ENCODE results near the gene PDIA5. TPM values are rescaled to one million over a fixed set of nuclear protein-coding genes. Genes with fewer than 3 reads are reported as not detected.

PDIA5 gene
- total RNA-seq, 2 donors from 2014 or later, result 57.5 to 68.3 TPM

GRCh38 chr3:123122057-123122456, 55.2 kb downstream of the PDIA5 start:
- Mint-ChIP-seq H3K4me3 (no peak overlapping the region), H3K27ac (no peak overlapping the region), H3K36me3 (ENCODE audit: low read depth) (peaks cover 79% of the 10 kb centered on the region), H3K27me3 (ENCODE audit: insufficient read depth) (no peaks in the 10 kb centered on the region), H3K4me1 (no peaks in the 10 kb centered on the region), H3K9me3 (no peaks in the 10 kb centered on the region)
- TF ChIP-seq, protein P1, sequence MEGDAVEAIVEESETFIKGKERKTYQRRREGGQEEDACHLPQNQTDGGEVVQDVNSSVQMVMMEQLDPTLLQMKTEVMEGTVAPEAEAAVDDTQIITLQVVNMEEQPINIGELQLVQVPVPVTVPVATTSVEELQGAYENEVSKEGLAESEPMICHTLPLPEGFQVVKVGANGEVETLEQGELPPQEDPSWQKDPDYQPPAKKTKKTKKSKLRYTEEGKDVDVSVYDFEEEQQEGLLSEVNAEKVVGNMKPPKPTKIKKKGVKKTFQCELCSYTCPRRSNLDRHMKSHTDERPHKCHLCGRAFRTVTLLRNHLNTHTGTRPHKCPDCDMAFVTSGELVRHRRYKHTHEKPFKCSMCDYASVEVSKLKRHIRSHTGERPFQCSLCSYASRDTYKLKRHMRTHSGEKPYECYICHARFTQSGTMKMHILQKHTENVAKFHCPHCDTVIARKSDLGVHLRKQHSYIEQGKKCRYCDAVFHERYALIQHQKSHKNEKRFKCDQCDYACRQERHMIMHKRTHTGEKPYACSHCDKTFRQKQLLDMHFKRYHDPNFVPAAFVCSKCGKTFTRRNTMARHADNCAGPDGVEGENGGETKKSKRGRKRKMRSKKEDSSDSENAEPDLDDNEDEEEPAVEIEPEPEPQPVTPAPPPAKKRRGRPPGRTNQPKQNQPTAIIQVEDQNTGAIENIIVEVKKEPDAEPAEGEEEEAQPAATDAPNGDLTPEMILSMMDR (conservative IDR thresholded peaks at IDR 0.05), result no peak
- no peak overlapping the region for H3K27ac ChIP-seq (ENCODE audit: low read depth, low read length)
- H3K4me1 ChIP-seq (ENCODE audit: control insufficient read depth, insufficient read depth, low read length), result no peaks in the 10 kb centered on the region
- H3K27me3 ChIP-seq (ENCODE audit: control insufficient read depth, insufficient read depth, low read length, poor library complexity, severe bottlenecking), result no peaks in the 10 kb centered on the region
- H3K4me3 ChIP-seq (ENCODE audit: low read length), result no peak overlapping the region
- H3K36me3 ChIP-seq (ENCODE audit: control insufficient read depth, insufficient read depth, low read length), result peaks cover 96% of the 10 kb centered on the region
- no peak for DNase-seq
- WGBS, 2 experiments (ENCODE audit: insufficient coverage in 1 of 2, insufficient read length in 1 of 2), result 87% methylated on average over 5 of the region's 5 CpGs
- no peak overlapping the region for H3K9ac ChIP-seq (ENCODE audit: extremely low read depth, low read length, poor library complexity, severe bottlenecking)
- H3K9me3 ChIP-seq (ENCODE audit: control insufficient read depth, low read length), result no peaks in the 10 kb centered on the region

- Mint-ChIP-seq H3K4me3 (no peak overlapping the region), H3K27ac (no peak overlapping the region), H3K9me3 (no peaks in the 10 kb centered on the region), H3K4me1 (no peaks in the 10 kb centered on the region), H3K36me3 (ENCODE audit: low read depth) (peaks cover 79% of the 10 kb centered on the region), H3K27me3 (ENCODE audit: insufficient read depth) (no peaks in the 10 kb centered on the region)
- H3K4me1 ChIP-seq (ENCODE audit: control insufficient read depth, insufficient read depth, low read length), result no peaks in the 10 kb centered on the region
- 88 to 100% methylated on average over 7 to 8 of the region's 8 CpGs for WGBS, 2 experiments (ENCODE audit: insufficient coverage in 1 of 2, insufficient read length in 1 of 2)
- H3K9me3 ChIP-seq (ENCODE audit: control insufficient read depth, low read length), result no peaks in the 10 kb centered on the region
- no peak overlapping the region for H3K9ac ChIP-seq (ENCODE audit: extremely low read depth, low read length, poor library complexity, severe bottlenecking)
- TF ChIP-seq, protein P1 (conservative IDR thresholded peaks at IDR 0.05), result no peak
- no peak overlapping the region for H3K4me3 ChIP-seq (ENCODE audit: low read length)
- H3K27ac ChIP-seq (ENCODE audit: low read depth, low read length), result no peak overlapping the region
- H3K36me3 ChIP-seq (ENCODE audit: control insufficient read depth, insufficient read depth, low read length), result peaks cover 99% of the 10 kb centered on the region
- H3K27me3 ChIP-seq (ENCODE audit: control insufficient read depth, insufficient read depth, low read length, poor library complexity, severe bottlenecking), result no peaks in the 10 kb centered on the region
- DNase-seq, result no peak
Measured at GRCh38 chr3:123122525-123123315, 55.9 kb downstream of the PDIA5 start.

- H3K27me3 Mint-ChIP-seq (ENCODE audit: insufficient read depth), result no peaks in the 10 kb centered on the region
- 90% methylated on average over 15 to 24 of the region's 24 CpGs for WGBS, 2 experiments (ENCODE audit: insufficient coverage in 1 of 2, insufficient read length in 1 of 2)
- DNase-seq, result no peak
- H3K27ac Mint-ChIP-seq, result no peak overlapping the region
- Histone ChIP-seq H3K9me3 (ENCODE audit: control insufficient read depth, low read length) (no peaks in the 10 kb centered on the region), H3K27me3 (ENCODE audit: control insufficient read depth, insufficient read depth, low read length, poor library complexity, severe bottlenecking) (no peaks in the 10 kb centered on the region), H3K4me3 (ENCODE audit: low read length) (no peak overlapping the region), H3K4me1 (ENCODE audit: control insufficient read depth, insufficient read depth, low read length) (no peaks in the 10 kb centered on the region), H3K9ac (ENCODE audit: extremely low read depth, low read length, poor library complexity, severe bottlenecking) (no peak overlapping the region), H3K27ac (ENCODE audit: low read depth, low read length) (no peak overlapping the region), H3K36me3 (ENCODE audit: control insufficient read depth, insufficient read depth, low read length) (peaks cover 97% of the 10 kb centered on the region)
- TF ChIP-seq, protein P1 (conservative IDR thresholded peaks at IDR 0.05), result no peak
- no peak overlapping the region for H3K4me3 Mint-ChIP-seq
- no peaks in the 10 kb centered on the region for H3K4me1 Mint-ChIP-seq
- peaks cover 74% of the 10 kb centered on the region for H3K36me3 Mint-ChIP-seq (ENCODE audit: low read depth)
- no peaks in the 10 kb centered on the region for H3K9me3 Mint-ChIP-seq
Measured at GRCh38 chr3:123123716-123124616, 57.1 kb downstream of the PDIA5 start.
